GM18505 (cell line): ENCODE results near the gene SLC12A6.
"Not testable (repeated sequence)": the region's sequence is repeated elsewhere in the genome, so short reads cannot be mapped to it uniquely, and the experiment has no call there.

Experiments
- ATAC-seq: cut with Tn5 transposase; IDR thresholded peaks from one replicate; pipeline ENCODE4 v1.9.1; 2021; ENCODE audit not compliant: unreplicated experiment
- POLR2A ChIP-seq: IDR thresholded peaks from 4 replicates; pipeline ENCODE4 v1.6.1; 2011; ENCODE audit warnings: borderline replicate concordance; ENCODE audit not compliant: insufficient read depth, insufficient read length; ENCODE audit errors: extremely low read depth

SLC12A6 gene

DNA sequence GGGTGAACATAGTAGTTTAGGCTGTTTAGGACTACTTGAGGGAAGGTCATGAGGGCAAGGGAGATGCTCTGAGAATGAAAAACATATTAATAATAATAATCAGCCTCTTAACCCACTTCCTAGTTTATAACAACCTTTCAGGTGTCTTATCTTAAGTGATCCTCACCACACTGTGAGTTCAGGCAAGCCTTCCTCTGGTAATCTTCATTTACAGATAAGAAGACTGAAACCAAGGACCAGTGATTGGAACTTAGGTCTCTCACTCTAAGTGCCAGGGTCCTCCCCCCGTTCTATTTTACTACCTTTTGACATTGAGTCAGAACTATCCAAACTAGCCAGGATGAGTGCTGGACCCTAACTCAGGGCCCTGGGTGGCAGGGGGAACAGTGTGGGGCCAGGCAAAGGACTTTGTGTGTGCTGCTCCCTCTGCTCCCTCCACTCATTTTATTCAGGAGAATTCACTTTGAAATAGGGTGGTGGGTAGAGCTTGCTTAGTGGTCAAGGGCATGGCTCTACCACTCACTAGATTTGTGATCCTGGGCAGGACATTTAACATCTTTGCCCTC lies 11.2 kb upstream of the SLC12A6 start:
- ATAC-seq, result no peak
- TF ChIP-seq POLR2A, result no peak

DNA sequence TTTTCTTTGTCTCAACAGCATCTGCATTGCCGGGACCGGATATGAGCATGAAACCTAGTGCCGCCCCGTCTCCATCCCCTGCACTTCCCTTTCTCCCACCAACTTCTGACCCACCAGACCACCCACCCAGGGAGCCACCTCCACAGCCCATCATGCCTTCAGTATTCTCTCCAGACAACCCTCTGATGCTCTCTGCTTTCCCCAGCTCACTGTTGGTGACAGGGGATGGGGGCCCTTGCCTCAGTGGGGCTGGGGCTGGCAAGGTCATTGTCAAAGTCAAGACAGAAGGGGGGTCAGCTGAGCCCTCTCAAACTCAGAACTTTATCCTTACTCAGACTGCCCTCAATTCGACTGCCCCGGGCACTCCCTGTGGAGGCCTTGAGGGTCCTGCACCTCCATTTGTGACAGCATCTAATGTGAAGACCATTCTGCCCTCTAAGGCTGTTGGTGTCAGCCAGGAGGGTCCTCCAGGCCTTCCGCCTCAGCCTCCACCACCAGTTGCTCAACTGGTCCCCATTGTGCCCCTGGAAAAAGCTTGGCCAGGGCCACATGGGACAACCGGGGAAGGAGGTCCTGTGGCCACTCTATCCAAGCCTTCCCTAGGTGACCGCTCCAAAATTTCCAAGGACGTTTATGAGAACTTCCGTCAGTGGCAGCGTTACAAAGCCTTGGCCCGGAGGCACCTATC lies 10.5 kb upstream of the SLC12A6 start:
- no peak for ATAC-seq
- no peak for TF ChIP-seq POLR2A

DNA sequence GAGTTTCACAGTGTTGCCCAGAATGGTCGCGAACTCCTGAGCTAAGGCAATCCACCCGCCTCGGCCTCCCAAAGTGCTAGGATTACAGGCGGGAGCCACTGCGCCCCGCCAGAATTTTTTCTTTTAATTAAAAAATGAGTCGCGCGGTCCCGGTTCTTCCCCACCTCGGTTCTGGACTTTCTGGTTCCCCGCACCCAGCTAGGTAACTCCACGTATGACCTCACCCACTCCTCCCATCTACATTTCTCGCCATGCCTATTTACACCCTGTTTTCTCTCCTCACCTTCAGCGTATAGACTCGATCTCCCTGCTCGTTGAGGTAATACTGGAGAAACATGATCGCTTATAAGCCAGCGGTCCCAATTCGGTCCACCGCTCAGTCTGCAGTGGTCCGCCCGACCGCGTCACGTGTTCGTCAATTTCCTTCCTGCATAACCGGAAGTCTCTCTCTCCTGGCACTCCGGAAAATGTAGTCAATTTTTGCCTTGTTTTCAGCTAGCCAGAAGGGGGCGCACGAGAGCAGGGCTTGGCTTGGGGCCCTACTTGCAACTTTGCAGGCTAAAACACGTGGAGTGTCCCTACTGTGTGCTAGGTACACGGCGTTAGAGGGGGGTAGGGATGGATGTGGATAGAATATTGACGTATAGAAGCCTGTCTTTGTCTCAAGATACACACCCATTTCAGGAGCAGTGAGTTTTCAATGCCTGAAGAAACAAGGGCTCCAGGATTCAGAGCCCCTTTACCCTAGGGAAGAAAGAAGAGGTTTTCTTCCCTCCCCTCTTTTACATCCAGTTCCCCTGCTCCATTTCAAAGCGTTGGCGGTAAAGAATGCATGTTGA lies 5.4 kb upstream of the SLC12A6 start, which contains the start of the genes NOP10 and NUTM1:
NOP10 (minus strand) TSS at position 400 of the 839 bp plus-strand sequence; CDS start at position 337, 63 bp downstream.
NUTM1 (plus strand) TSS at position 579 of the 839 bp plus-strand sequence. CDS start 382 bp downstream, outside the sequence.
- ATAC-seq, result peak; percentile 81
- TF ChIP-seq POLR2A, result peak; percentile 94

DNA sequence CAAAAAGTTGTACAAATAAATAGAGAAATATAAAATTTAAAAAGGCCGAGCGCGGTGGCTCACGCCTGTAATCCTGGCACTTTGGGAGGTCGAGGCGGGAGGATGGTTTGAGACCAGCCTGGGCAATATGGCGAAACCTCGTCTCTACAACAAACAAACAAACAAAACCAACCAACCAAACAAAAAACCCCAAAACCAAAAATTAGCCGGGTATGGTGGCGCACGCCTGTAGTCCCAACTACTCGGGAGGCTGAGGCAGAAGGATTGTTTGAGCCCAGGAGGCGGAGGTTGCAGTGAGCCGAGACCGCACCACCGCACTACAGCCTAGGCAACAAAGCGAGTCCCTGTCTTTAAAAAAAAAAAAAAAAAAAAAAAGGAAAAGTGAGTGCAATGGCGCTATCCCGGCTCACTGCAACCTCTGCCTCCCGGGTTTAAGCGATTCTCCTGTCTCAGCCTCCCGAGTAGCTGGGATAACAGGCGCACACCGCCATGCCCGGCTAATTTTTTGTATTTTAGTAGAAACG lies 4.7 kb upstream of the SLC12A6 start:
- not testable (repeated sequence) for ATAC-seq

DNA sequence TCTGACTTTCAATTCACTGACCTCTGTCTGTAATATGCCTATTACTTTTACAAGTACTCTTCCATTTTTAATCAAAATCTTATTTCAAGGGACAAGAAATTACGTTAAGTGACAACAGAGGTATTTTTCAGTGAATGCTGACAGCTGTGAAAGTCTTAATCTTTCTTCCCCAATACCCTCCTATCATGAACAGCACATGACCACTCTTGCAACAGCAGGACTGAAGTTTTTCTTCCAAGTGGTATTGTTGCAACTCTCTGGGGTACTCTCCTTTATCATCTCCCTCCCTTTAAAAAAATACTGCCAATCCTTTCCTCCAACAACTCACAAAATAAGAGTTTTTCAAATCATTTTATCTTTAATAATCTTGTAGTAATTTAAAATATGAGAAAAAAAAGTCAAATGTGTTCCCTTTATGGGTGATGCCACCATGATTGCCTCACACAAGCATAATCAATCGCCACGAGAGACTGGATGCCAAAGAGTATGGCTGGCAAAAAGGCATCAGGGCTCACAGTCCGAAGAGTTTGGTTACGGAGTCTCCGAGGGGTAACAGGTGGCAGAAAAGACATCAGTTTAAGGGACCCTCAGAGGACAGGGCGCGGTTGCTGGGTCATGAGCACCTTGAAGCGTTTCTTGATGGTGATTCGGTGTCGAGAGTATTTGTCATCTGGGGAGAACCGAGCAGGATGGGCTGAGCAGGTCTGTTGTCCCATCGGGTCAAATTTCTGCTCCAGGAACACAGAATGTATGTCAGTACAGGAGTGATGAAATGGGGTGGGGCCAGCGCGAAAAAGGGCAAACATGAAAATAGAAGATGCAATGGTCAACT lies 4.0 kb upstream of the SLC12A6 start:
- no peak for TF ChIP-seq POLR2A
- no peak for ATAC-seq

DNA sequence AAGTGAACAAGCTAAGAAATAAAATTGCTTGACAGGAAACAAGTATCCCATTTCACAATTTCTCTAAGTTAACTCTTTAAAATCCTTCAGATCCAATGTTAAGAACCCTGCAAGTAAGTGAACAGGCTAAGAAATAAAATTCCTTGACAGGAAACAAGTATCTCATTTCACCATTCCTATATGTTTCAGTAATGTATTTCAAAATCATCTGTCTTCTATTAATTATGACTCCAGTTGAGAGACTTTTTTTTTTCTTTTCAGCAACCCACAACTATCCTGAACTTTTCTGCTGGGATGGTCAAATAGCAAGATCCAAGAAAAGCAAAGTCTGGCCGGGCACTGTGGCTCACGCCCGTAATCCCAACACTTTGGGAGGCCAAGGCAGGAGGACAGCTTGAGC lies 2.4 kb upstream of the SLC12A6 start:
- no peak for TF ChIP-seq POLR2A
- no peak for ATAC-seq

DNA sequence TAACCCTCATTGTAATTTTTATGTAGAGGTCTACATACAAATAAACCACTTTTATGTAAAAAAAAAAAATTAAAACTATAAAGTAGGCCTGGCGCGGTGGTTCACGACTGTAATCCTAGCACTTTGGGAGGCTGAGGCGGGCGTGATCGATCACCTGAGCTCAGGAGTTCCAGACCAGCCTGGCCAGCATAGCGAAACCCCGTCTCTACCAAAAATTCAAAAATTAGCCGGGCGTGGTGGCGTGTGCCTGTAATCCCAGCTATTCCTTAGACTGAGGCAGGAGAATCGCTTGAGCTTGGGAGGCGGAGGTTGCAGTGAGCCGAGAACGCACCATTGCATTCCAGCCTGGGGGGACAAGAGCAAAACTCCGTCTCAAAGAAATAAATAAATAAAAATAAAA lies 766 bp upstream of the SLC12A6 start:
- no peak for ATAC-seq
- TF ChIP-seq POLR2A, result no peak

DNA sequence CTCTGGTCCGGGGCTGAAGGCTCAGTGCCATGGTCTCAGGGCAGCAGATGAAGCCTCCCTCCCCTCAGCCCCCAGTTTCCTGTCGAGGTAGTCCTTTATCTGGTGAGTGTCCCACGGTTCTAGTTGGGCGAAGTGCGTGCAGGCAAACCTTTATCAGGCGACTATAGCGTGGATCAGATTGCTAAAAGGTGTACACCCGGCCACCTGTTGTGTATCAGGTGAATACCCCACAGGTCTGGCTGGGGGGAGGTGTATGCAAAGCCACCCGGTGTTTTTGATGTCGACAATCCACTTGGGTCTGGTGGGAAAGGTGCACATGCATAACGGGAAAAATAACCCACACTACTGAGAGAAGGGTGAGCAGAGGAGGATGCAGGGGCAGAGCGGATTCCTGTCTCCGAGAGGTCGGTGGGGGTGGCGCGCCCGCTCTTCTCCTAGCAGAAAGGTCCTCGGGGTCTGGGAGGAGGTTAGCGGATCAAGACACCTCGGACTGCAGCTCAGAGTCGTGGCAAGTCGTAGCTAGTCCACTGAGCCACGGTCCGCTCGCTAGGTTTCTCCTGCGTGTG lies 507 bp downstream of the SLC12A6 start:
- TF ChIP-seq POLR2A, result peak; percentile 53
- ATAC-seq, result no peak

DNA sequence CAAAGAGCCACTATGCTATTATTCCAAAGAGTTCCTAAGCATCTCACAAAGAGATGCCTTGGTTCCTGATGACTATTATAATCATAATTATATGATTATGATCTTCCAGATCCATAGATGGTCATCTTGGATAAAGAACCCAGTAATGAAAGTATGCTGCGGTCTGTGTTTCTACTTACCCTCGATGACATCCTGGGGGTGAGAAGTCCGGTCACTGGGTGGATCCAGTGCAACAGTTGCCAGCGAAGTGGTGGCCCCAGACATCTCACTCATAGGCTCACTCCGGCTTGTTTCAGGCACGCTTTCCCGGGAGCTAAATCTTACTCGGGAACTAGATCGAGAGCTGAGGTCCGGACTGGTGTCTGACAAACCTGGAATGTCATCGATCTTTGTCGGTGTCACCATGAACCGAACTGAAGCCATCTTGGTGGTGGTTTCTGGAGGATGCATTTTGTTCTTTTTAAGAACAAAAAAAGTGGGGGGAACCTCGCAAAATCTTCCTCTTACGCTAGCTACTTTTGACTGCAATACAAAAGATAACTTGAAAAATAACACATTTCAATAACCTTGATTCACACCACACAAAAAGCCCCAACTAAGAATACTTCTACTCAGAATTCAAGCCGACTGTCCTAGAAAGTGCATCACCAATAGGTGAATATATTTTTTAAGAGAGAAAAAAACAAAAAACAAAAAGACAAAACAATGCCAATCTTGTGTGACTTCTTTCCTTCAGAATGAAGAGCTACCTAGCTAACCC lies 1.2 kb downstream of the SLC12A6 start:
- peak; percentile 29 for TF ChIP-seq POLR2A
- ATAC-seq, result no peak

DNA sequence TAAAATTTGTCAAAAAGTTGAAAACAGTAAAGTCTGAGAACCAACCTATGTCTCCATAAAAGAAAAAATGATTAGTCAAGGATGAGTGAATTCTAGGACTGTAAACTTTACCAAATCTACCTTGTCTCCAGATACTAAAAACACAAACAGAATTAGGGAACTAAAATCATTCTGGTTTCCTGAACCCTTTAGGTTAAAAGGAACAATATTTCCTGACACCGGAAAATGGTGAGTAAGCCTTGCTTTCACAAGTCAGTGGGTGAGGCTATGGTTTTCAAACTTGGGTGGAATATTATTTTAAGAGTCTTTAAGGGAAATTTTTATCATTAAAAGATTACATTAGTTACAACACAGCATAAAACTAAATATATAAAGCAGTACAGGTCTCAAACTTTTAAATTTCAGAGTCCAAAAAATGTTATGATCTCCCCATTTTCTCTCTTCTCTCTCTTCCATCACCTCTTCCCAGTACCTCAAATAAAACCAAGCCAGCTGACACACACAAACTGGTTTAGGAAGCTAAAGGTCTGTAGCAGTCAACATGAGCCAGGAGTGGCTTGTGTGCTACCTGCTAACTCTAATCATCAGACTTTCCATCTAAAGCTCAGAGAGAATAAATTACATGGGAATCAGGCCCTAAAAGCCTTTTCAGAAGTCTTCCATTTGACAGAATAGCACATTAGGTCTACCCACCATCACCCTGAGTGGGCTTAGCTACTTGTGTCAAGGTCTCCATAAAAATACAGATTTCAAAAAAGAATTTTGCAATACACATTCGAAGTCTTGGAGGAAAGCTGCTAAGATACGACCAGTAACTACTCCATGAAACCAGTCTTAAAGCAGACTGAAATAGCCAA lies 2.2 kb downstream of the SLC12A6 start:
- no peak for ATAC-seq
- TF ChIP-seq POLR2A, result peak; percentile 49

DNA sequence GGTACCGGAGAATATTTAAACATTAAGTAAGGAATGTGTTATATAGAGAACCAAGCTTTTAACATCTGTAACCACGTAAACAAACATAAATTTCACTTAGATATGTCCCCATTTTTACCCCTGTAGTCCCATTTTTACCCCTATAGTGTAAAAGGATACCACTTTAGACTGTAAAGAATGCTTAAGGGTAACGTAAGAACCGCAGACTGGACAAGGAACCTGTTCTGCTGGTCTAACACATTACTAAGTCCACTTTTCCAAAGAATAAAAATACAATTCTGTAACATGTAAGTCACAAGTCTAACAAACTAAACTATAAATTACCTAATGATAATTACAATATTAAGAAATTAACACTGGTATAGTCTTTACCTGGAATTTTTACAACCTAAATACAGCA lies 2.9 kb downstream of the SLC12A6 start:
- TF ChIP-seq POLR2A, result no peak
- no peak for ATAC-seq
